Hepatocyte (in vitro differentiated cells): Measurements from ENCODE around the gene ANG.

ENCODE experiments used
- EZH2 ChIP-seq: fragments of 200-600 bp; sonication (generic); IDR thresholded peaks from 2 replicates; pipeline ENCODE4 v1.6.1; 2016; ENCODE audit warnings: antibody characterized with exemption, mild to moderate bottlenecking, borderline replicate concordance
- TF ChIP-seq, protein P1 (sequence below): fragments of 200-600 bp; sonication (generic); IDR thresholded peaks from 2 replicates; pipeline ENCODE4 v1.5.1; 2016; ENCODE audit warnings: antibody characterized with exemption, mild to moderate bottlenecking; ENCODE audit not compliant: poor library complexity

- TF ChIP-seq, protein P1, sequence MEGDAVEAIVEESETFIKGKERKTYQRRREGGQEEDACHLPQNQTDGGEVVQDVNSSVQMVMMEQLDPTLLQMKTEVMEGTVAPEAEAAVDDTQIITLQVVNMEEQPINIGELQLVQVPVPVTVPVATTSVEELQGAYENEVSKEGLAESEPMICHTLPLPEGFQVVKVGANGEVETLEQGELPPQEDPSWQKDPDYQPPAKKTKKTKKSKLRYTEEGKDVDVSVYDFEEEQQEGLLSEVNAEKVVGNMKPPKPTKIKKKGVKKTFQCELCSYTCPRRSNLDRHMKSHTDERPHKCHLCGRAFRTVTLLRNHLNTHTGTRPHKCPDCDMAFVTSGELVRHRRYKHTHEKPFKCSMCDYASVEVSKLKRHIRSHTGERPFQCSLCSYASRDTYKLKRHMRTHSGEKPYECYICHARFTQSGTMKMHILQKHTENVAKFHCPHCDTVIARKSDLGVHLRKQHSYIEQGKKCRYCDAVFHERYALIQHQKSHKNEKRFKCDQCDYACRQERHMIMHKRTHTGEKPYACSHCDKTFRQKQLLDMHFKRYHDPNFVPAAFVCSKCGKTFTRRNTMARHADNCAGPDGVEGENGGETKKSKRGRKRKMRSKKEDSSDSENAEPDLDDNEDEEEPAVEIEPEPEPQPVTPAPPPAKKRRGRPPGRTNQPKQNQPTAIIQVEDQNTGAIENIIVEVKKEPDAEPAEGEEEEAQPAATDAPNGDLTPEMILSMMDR = no peak
- no peak for TF ChIP-seq EZH2
Measured at GRCh38 chr14:20711261-20711660, 22.7 kb downstream of the ANG start.
